K562 (cell line): ENCODE results near the gene RTL10. TPM values are rescaled to one million over a fixed set of nuclear protein-coding genes. Genes with fewer than 3 reads are reported as not detected.
A peak's percentile ranks its signal among the peaks of the same experiment; 100 is the strongest.

Experiments
- BDP1 ChIP-seq: IDR thresholded peaks from 3 replicates; pipeline ENCODE4 v1.6.1; 2011; ENCODE audit not compliant: insufficient read length, insufficient read depth
- BRD9 ChIP-seq: fragments of 450-650 bp; IDR thresholded peaks from 2 replicates; pipeline ENCODE4 v1.6.1; 2018; ENCODE audit warnings: low read depth; ENCODE audit not compliant: partially characterized antibody
- CEBPB ChIP-seq: fragments of 450-650 bp; IDR thresholded peaks from 2 replicates; pipeline ENCODE4 v1.6.1; 2016; ENCODE audit warnings: missing genetic modification characterization, missing compliant biosample characterization
- CEBPG ChIP-seq, 3 experiments: fragments of 200-800 bp in 1 of 3; sonication (Bioruptor generic) in 1 of 3; sonication (generic) in 1 of 3; formaldehyde crosslinking in 1 of 3; IDR thresholded peaks in 2 of 3; conservative IDR thresholded peaks in 1 of 3; 2 replicates each; pipeline versions ENCODE4 v1.6.1 to v1.8.0; 2016 to 2022; ENCODE audit warnings: missing compliant biosample characterization in 2 of 3, missing genetic modification characterization in 2 of 3, mild to moderate bottlenecking in 1 of 3, missing genetic modification reagents in 1 of 3
- CHD1 ChIP-seq: fragments of 200-600 bp; sonication (generic); IDR thresholded peaks from one replicate; pipeline ENCODE4 v1.6.1; 2012; ENCODE audit warnings: mild to moderate bottlenecking, moderate library complexity, low read length, inconsistent platforms
- EP400 ChIP-seq: fragments of 450-650 bp; IDR thresholded peaks from 2 replicates; pipeline ENCODE4 v1.6.1; 2017; ENCODE audit warnings: antibody characterized with exemption, mild to moderate bottlenecking, moderate library complexity
- GABPB2 ChIP-seq: fragments of 250-450 bp; sonication (Bioruptor Pico); conservative IDR thresholded peaks from 2 replicates; pipeline ENCODE4 v1.5.1; 2021; ENCODE audit warnings: mild to moderate bottlenecking
- HNRNPLL ChIP-seq: fragments of 200-400 bp; formaldehyde crosslinking; IDR thresholded peaks from 2 replicates; pipeline ENCODE4 v1.6.1; 2017; ENCODE audit warnings: low read length, low read depth, mild to moderate bottlenecking; ENCODE audit not compliant: poor library complexity, severe bottlenecking
- MEIS2 ChIP-seq: fragments of 450-650 bp; IDR thresholded peaks from 2 replicates; pipeline ENCODE4 v1.6.1; 2014; ENCODE audit warnings: mild to moderate bottlenecking; ENCODE audit not compliant: partially characterized antibody
- SMAD2 ChIP-seq: fragments of 150-350 bp; IDR thresholded peaks from 2 replicates; pipeline ENCODE4 v1.6.1; 2014; ENCODE audit warnings: low read depth, mild to moderate bottlenecking, low read length
- TEAD4 ChIP-seq, 2 experiments: sonication (generic) in 1 of 2; formaldehyde crosslinking in 1 of 2; IDR thresholded peaks; 2 replicates each; pipeline versions ENCODE4 v1.6.1 to v1.8.0; 2012 to 2022; ENCODE audit warnings: borderline replicate concordance in 1 of 2, inconsistent platforms in 1 of 2, low read length in 1 of 2, mild to moderate bottlenecking in 1 of 2, missing genetic modification reagents in 1 of 2
- TGIF2 ChIP-seq: sonication (generic); formaldehyde crosslinking; IDR thresholded peaks from 2 replicates; pipeline ENCODE4 v1.8.1; 2022; ENCODE audit warnings: mild to moderate bottlenecking, missing genetic modification reagents, moderate library complexity
- XRCC3 ChIP-seq: fragments of 450-650 bp; IDR thresholded peaks from 2 replicates; pipeline ENCODE4 v1.6.1; 2017; ENCODE audit warnings: mild to moderate bottlenecking, moderate library complexity
- ZBTB17 ChIP-seq: fragments of 450-650 bp; formaldehyde crosslinking; IDR thresholded peaks from 2 replicates; pipeline ENCODE4 v1.4.0; 2020; ENCODE audit warnings: mild to moderate bottlenecking
- ZFP1 ChIP-seq: fragments of 450-650 bp; formaldehyde crosslinking; IDR thresholded peaks from 2 replicates; pipeline ENCODE4 v1.4.0; 2020; ENCODE audit warnings: mild to moderate bottlenecking, mixed read lengths
- ZFP36 ChIP-seq: fragments of 150-350 bp; IDR thresholded peaks from 2 replicates; pipeline ENCODE4 v1.6.1; 2018; ENCODE audit warnings: low read length, low read depth; ENCODE audit not compliant: partially characterized antibody
- ZNF354B ChIP-seq: fragments of 250-450 bp; sonication (Bioruptor Pico); IDR thresholded peaks from 2 replicates; pipeline ENCODE4 v1.4.0; 2020
- ZNF445 ChIP-seq: fragments of 250-450 bp; sonication (Bioruptor Pico); IDR thresholded peaks from 2 replicates; pipeline ENCODE4 v1.4.0; 2020; ENCODE audit warnings: low read depth, mild to moderate bottlenecking, moderate library complexity
- ZNF507 ChIP-seq: conservative IDR thresholded peaks from 2 replicates; pipeline ENCODE4 v1.6.1; 2017; ENCODE audit warnings: missing genetic modification characterization, missing compliant biosample characterization
- ZNF77 ChIP-seq: fragments of 250-450 bp; sonication (Bioruptor Pico); IDR thresholded peaks from 2 replicates; pipeline ENCODE4 v1.5.0; 2020
- polyA plus RNA-seq, 8 experiments: library from polyadenylated mRNA; depleted of rRNA in 4 of 8; stranded (reverse) in 5 of 8; unstranded in 3 of 8; fragments of >200 nt; fragmentation: Nextera tagmentation in 2 of 8; fragmentation: Illumina TruSeq in 1 of 8; extraction: Ambion mirVana in 2 of 8; extraction: Trizol in 1 of 8; gene quantifications; 2 replicates each; pipeline versions ENCODE4 v1.2.1 to v1.2.3, GENCODE V29; 2011 to 2014; ENCODE audit warnings: inconsistent platforms in 1 of 8, missing spikeins in 1 of 8
- total RNA-seq, 7 experiments: library from RNA; depleted of rRNA in 6 of 7; stranded (reverse); fragments of >200 nt in 6 of 7; fragmentation: Illumina TruSeq in 2 of 7; extraction: Trizol in 2 of 7; gene quantifications; 2 replicates each; pipeline versions ENCODE4 v1.2.1 to v1.2.3, GENCODE V29; 2011 to 2021; ENCODE audit warnings: low replicate concordance in 1 of 7
- TF ChIP-seq, protein P1 (sequence below): sonication (generic); formaldehyde crosslinking; IDR thresholded peaks from 2 replicates; pipeline ENCODE4 v1.4.0; 2020; ENCODE audit warnings: mild to moderate bottlenecking, missing genetic modification reagents
- TF ChIP-seq, protein P2 (sequence below), 3 experiments: fragments of 200-800 bp in 1 of 3; fragments of 250-450 bp in 1 of 3; fragments of 450-650 bp in 1 of 3; sonication (Bioruptor Pico) in 1 of 3; sonication (Bioruptor generic) in 1 of 3; formaldehyde crosslinking in 1 of 3; IDR thresholded peaks; 2 replicates each; pipeline versions ENCODE4 v1.6.1 to v1.8.0; 2016 to 2022; ENCODE audit warnings: mild to moderate bottlenecking in 2 of 3, missing genetic modification characterization in 2 of 3, missing compliant biosample characterization in 1 of 3, moderate library complexity in 1 of 3

The RTL10 gene
- total and polyA plus RNA-seq, 9 of the 15 experiments (the other 6 are each of a cell fraction or from before 2014, with no cell fraction given): 19.8 to 75.5 (median 32.5) TPM

DNA sequence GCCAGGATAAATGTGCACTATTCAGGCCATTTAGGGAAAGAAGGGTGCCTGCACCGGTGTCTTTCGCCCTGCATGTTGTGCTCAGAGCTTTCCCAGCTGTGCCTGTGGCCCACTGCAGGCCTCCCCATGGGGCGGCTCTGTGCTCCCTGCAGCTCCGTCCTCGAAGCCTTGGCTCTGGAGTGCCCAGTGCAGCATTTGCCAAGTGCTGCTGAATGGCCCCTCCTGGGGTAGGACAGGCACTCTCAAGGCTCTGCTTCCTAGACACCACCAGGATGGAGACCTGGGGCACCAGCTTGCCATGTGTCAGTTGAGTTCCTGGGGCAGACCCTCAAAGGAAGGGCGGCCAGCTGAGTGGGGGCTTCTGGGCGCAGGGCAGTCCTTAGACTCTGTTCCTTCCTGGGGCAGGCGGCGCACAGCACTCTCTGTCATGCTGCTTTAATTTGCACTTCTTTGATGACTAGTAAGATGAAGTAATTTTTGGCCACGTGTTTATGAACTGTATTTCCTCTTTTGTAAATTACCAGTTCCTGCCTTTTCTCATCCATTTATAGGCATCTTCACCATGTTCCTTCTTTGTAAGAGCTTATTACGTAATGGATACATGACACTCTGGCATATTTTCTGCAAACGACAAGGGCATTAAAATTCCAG lies 32.1 kb upstream of the RTL10 start (continued):
- TF ChIP-seq, protein P1, sequence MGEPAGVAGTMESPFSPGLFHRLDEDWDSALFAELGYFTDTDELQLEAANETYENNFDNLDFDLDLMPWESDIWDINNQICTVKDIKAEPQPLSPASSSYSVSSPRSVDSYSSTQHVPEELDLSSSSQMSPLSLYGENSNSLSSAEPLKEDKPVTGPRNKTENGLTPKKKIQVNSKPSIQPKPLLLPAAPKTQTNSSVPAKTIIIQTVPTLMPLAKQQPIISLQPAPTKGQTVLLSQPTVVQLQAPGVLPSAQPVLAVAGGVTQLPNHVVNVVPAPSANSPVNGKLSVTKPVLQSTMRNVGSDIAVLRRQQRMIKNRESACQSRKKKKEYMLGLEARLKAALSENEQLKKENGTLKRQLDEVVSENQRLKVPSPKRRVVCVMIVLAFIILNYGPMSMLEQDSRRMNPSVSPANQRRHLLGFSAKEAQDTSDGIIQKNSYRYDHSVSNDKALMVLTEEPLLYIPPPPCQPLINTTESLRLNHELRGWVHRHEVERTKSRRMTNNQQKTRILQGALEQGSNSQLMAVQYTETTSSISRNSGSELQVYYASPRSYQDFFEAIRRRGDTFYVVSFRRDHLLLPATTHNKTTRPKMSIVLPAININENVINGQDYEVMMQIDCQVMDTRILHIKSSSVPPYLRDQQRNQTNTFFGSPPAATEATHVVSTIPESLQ: no peak
- TF ChIP-seq ZFP36 (no peak), EP400 (no peak), CHD1 (peak; percentile 76), ZNF445 (CRISPR knock-in tag) (no peak), CEBPG (CRISPR knock-in tag; IDR thresholded peaks at IDR 0.05) (no peak), CEBPG (tag; conservative IDR thresholded peaks at IDR 0.05 in 1 of 2, IDR thresholded peaks at IDR 0.05 in 1 of 2) (peak in 1 of 2 experiments; percentile 96; a peak in 2 of 4 replicates), ZNF354B (CRISPR knock-in tag) (no peak), XRCC3 (no peak), TGIF2 (CRISPR knock-in tag) (no peak), TEAD4 (IDR thresholded peaks at IDR 0.05; ENCODE audit: low read length) (peak; percentile 43; the same call in 1 of the 2 replicates), TEAD4 (CRISPR knock-in tag; IDR thresholded peaks at IDR 0.05; ENCODE audit: borderline replicate concordance) (no peak), ZNF507 (tag) (no peak), HNRNPLL (no peak), CEBPB (tag) (peak; percentile 98), ZFP1 (no peak), ZNF77 (CRISPR knock-in tag) (no peak), BDP1 (no peak), GABPB2 (no peak), BRD9 (no peak), MEIS2 (no peak), ZBTB17 (CRISPR knock-in tag) (no peak), SMAD2 (no peak)
- TF ChIP-seq, protein P2, sequence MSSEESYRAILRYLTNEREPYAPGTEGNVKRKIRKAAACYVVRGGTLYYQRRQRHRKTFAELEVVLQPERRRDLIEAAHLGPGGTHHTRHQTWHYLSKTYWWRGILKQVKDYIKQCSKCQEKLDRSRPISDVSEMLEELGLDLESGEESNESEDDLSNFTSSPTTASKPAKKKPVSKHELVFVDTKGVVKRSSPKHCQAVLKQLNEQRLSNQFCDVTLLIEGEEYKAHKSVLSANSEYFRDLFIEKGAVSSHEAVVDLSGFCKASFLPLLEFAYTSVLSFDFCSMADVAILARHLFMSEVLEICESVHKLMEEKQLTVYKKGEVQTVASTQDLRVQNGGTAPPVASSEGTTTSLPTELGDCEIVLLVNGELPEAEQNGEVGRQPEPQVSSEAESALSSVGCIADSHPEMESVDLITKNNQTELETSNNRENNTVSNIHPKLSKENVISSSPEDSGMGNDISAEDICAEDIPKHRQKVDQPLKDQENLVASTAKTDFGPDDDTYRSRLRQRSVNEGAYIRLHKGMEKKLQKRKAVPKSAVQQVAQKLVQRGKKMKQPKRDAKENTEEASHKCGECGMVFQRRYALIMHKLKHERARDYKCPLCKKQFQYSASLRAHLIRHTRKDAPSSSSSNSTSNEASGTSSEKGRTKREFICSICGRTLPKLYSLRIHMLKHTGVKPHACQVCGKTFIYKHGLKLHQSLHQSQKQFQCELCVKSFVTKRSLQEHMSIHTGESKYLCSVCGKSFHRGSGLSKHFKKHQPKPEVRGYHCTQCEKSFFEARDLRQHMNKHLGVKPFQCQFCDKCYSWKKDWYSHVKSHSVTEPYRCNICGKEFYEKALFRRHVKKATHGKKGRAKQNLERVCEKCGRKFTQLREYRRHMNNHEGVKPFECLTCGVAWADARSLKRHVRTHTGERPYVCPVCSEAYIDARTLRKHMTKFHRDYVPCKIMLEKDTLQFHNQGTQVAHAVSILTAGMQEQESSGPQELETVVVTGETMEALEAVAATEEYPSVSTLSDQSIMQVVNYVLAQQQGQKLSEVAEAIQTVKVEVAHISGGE (CRISPR knock-in tag; IDR thresholded peaks at IDR 0.05): no peak
